HG02798 (cell line): ENCODE measurements around the gene DNAJC21.

Experiments
- ATAC-seq: cut with Tn5 transposase; IDR thresholded peaks from one replicate; pipeline ENCODE4 v1.9.1; 2021; ENCODE audit warnings: mild to moderate bottlenecking; ENCODE audit not compliant: unreplicated experiment, poor library complexity

Gene DNAJC21

DNA sequence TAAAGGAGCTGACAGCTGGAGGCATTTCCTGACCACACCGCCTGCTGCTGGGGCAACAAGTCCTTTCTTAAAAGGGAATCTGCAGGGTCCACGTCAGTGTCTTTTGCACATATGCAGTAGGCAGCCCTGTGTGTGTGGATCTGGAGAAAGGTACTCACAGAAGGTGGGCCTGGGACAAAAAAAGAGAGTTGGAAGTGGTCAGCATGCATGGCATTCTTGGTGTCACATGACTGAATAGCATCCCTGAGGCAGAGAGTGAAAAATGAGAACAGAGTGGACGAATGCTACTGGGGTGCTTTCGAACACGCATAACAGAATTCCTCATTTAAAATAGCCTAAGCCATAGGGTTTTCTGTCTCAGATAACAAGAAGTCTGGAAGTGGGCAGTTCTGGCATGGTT lies 47.0 kb downstream of the DNAJC21 start:
- ATAC-seq = no peak

DNA sequence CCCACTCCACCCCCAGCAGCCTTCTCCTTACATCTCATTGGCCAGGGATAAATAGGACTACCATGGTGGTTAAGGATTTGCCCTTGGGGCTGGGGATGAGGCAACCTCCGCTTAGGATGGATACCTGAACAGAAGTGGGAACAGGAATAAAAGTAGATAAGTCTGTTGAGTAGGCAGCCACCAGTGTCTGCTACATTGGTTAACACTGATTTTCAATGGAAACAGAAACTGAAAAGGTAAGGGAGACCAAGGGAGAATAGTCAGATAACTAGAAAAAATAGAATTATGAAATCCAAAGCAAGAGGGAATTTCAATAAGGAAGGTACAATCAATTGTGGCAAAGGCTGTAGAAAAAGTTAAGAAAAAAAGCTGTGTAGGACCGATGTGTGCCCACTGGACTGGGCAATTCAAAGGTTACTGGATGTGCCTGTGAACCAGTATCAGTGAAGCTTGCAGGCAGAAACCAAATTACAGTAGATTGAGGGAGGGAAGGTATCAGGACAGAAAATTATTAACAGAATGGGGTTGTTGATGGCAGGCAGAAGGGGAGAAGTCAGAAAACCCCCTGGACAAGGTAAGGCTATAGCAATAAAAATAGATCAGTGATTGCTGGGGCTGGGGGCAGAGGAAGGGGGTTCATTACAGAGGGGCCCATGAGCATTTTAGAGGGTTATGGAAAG lies 48.7 kb downstream of the DNAJC21 start:
- ATAC-seq = peak; percentile 91

- peak; percentile 40 for ATAC-seq
Observed at GRCh38 chr5:34978681-34979080, 49.3 kb downstream of the DNAJC21 start.

DNA sequence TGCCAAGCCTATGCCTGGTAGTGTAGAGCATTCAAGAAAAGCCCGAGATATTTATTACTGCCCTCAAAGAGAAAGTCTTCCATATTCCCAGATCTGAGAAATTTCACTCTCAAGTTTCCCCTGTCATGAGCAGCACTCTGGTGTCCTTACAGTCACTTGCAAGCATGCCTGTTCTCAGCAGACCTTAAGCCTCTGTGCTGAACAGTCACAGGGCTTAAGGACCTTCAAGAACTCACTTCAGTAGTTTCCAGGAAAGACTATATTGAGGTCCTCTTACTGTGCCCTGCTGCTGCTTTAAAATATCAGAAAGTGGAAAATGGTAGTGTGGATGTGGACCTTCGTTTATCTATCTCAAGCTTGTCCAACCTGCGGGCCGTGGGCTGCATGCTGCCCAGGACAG lies 53.5 kb downstream of the DNAJC21 start:
- ATAC-seq = no peak

- no peak for ATAC-seq
Observed at GRCh38 chr5:34986965-34987364, 57.6 kb downstream of the DNAJC21 start.

DNA sequence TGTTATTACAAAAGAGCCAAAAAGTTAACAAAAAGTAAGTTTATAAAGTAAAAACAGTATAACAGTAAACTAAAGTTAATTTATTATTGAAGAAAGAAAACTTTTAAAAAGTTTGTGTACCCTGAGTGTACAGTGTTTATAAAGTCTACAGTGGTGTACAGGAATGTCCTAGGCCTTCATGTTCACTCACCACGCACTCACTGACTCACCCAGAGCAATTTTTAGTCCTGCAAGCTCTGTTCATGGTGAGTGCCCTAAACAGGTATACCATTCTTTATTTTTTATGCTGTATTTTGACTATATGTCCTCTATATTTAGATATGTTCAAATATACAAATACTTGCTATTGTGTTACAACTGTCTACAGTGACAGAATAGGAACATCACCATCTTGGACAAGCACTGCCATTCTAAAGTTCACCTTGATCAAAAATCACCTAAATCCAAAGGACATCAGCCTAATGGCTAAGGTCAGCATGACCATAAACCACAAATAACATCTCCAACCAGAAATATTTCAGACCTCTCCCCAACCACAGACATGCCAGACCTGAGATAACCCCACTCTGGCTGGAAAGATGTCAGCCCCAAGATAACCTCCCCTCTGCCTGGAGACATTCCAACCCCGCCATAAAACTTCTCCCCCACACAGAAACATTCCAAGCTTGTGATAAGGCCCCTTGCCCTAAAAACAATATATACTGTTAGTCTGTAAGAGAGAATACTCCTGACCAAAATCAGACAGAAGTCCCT lies 62.3 kb downstream of the DNAJC21 start:
- ATAC-seq = no peak

GRCh38 chr5:34993951-34994350 lies 64.6 kb downstream of the DNAJC21 start:
- no peak for ATAC-seq

DNA sequence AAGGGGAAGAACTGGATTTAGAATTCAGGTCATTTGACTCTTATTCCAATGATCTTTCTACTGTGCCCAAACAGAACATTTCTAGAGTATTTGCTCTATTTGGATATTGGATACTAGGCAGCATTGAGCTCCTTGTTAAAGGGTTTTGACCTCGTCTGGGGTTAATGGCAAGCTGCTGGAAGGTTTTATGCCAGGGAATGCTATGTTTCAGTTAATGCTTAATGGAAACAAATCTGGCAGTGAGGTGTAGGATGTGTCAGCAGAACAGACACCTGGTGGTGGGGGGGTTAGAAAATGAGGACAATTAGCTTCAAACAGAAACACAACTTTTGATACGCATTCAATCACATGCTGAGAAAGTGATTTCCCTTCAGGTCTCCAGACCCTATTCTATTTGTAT lies 66.9 kb downstream of the DNAJC21 start:
- no peak for ATAC-seq

DNA sequence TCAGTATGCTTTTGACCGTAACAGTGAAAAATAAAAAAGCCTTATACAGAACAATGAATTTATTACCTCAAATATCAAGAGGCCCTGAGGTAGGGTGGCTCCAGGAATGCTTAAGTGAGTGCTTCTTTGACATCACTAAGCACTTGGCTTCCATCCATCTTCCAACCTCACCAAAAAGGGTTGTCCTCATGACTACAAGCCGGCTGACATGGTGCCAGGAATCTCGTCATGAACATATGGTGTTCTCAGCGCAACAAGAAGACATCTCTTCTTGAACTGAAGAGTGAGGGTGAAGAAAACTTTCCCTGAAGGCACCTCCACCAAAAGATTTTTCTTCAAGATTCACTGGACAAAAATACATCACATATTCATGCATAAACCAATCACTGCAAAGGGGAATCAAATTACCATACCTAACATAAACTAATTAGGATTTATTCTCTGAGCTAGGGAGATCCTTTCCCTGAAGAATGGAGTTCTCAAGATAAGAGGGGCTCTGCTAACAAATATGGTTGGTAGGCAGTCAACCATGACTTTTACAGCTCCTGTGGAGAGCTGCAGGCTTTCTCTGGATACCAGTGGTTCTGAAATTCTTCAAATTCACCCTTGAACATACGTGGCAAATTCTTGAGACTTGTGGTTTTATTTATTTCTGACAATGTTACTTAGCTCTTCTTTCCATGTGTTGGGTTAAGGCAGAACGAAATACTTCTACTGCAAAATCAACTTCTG lies 68.9 kb downstream of the DNAJC21 start:
- no peak for ATAC-seq

DNA sequence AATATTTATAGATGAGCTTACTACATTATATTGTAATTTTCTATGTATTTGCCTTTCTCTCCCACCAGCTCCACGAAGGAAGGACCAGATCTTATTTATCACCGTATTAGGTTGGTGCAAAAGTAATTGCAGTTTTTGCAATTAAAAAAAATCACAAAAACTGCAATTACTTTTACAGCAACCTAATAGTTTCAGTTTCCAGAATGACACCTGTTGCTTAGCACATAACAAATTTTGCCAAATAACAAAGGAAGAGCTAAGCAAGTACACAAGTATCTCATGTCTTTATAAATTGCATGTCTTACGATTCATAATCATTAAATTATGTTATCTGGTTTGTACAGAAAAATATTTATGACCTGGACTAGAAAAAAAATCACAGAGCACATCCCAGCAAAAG lies 72.5 kb downstream of the DNAJC21 start:
- ATAC-seq = no peak

GRCh38 chr5:35002459-35002858 lies 73.1 kb downstream of the DNAJC21 start:
- no peak for ATAC-seq

DNA sequence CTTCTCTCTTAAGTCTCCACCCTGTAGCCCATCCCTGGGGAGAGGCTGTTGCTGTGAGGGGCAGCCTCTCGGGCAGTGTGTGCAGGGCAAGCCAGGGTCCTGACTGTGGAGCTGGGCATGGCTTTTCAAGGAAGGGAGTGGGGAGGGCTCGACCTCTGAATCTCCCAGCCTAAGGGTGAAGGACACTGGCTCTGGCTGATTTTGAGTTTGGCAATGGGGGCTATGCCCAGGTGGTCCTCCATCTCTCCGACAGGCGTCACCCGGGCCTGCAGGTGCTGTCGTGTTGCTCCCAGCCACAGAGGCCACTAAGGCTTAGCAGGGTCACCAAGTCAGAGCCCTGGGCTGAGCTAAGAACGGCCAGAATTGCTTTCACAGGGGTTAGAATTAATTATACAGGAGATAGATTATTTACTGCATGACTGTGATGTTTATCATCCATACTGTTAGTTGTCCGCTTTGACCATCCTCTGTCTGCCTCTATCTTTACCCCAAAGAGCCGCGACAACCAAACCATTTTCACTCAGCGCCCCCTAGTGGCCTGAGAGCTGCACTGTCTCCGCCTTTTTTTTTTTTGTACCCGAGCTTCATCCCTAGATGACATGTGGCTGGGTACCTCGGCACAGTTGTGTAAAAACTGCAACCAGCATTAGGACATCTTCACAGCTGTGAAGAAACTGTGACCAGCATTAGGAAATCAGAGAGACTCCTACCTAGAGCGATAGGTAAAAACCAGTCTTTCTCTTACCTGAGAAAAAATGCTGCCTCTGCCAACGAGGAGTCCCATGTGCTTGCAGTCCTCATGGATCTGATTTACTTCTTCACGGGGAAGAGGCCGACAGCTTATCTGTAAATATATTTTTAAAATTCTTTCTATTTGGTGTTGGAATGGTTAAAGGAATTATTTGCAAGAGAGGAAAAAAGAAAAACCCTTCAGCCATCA lies 73.9 kb downstream of the DNAJC21 start:
- ATAC-seq = peak; percentile 83

DNA sequence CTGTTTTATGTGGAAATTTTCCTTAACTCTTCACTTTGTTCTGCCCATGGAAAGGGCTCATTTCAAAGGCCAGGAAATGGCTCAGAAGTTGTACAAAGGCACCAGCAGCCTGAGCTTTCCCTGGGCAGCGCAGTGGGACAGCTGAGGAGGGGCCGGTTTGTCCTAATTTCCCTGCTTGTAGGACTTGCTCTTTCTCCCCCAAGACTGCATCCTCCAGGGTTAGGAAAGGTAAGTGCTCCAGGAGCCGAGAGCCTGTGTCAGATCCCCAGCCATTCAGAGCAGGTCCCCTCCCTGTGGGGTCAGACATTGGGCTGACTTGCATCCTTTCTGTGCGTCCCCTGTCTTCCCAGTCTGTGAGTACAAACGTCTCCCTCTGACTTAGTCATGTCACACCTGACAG lies 74.8 kb downstream of the DNAJC21 start:
- ATAC-seq = no peak

DNA sequence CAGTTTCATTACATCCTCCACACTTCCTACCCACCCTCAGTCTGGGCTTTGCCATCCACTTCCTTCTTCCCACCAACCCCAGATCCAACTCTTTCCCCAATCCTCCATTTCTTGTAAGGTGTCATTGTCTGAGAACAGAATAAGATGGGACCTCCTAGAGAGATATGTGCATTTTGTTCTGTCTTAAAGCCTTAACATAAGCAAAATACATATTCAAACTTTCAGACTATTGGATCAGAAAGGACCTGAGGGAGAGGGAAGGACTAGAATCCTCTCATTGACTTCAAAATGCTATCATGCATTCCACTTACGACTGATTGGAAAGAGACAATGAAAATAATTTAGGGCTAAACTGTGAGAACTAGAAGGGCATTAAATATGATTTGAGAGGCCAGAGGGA lies 75.4 kb downstream of the DNAJC21 start:
- no peak for ATAC-seq
